Measurements from ENCODE around the gene DENND4C.
A peak's percentile ranks its signal among the peaks of the same experiment; 100 is the strongest.

DENND4C gene

GRCh38 chr9:19223724-19224123, 6.8 kb upstream of the DENND4C start:
- FAIRE-seq (no peak), DNase-seq (ENCODE audit: insufficient read length, low spot score) (no peak)
- TF ChIP-seq POLR2A (IDR thresholded peaks at IDR 0.05; ENCODE audit: low read depth, low read length), result no peak
- no peak for TF ChIP-seq PAX5 (IDR thresholded peaks at IDR 0.05; ENCODE audit: insufficient read depth, low read length, severe bottlenecking)
- TF ChIP-seq POLR2AphosphoS5 (IDR thresholded peaks at IDR 0.05; ENCODE audit: low read depth, low read length), result no peak
- TF ChIP-seq TAF1 (IDR thresholded peaks at IDR 0.05; ENCODE audit: low read depth, low read length), result no peak
- TF ChIP-seq POU2F2 (IDR thresholded peaks at IDR 0.05; ENCODE audit: low read depth, low read length), result no peak
- no peak for TF ChIP-seq SPI1 (IDR thresholded peaks at IDR 0.05; ENCODE audit: low read depth, low read length)

DNA sequence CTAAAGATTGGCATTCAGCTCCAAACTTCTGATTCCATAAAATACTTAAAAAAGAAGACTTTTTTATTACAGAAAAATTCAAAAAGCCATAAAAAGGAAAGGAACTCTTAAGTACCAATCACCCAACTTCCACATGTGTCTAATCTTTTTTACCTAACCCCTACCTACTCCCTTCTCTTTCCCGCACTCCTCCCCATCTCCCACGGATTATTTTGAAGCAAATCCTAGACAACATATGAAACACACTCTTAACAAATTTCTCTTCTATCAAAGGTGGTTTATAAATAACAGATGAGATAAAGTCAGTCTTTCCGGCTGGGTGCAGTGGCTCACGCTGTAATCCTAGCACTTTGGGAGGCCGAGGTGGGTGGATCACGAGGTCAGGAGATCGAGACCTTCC, 5.9 kb upstream of the DENND4C start:
- TF ChIP-seq POU2F2 (IDR thresholded peaks at IDR 0.05; ENCODE audit: low read depth, low read length), result no peak
- TF ChIP-seq POLR2A (IDR thresholded peaks at IDR 0.05; ENCODE audit: low read depth, low read length), result no peak
- TF ChIP-seq TAF1 (IDR thresholded peaks at IDR 0.05; ENCODE audit: low read depth, low read length), result no peak
- TF ChIP-seq SPI1 (IDR thresholded peaks at IDR 0.05; ENCODE audit: low read depth, low read length), result no peak
- TF ChIP-seq PAX5 (IDR thresholded peaks at IDR 0.05; ENCODE audit: insufficient read depth, low read length, severe bottlenecking), result no peak
- TF ChIP-seq POLR2AphosphoS5 (IDR thresholded peaks at IDR 0.05; ENCODE audit: low read depth, low read length), result no peak
- DNase-seq (ENCODE audit: insufficient read length, low spot score) (no peak), FAIRE-seq (no peak)

DNA sequence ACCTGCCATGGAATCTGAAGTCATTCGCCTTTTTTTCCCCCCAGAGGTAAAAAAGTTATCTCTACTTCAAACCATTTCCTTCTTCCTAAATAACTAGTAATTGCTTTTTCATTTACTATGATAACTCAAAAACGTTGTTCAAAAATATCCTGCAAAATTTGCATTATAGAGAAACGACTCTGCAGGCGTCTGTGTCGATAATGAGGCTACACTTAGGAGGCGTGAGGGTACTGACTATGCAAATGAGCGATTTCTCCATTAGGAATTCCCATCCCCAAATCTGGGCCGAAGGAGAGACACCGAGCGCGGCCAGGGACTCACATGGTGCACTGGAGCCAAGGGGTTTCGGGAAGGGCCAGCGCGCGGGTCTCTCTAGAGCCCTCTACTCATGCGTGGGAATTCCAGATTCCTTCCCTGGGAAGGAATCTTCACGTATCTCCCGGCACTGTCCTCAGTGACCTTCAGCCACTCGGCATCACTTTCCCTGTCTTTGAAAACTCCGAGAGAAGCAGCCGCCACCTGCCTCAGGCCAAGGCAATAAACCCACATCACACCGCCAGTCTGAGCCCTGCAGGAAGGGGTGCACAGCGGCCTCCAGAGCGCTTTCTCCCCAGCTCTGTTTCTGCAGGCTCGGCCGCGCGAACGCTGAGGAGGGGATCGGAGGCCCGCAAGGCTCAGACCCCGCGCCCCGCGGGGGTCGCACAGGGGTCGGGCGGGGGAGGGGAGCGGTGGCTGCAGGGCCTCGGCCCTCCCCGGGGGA, 718 bp upstream of the DENND4C start:
- peak; percentile 61 for DNase-seq (ENCODE audit: insufficient read length, low spot score)
- no peak for FAIRE-seq
- TF ChIP-seq POU2F2 (IDR thresholded peaks at IDR 0.05; ENCODE audit: low read depth, low read length) (peak; percentile 21; the same call in 1 of the 2 replicates), POLR2AphosphoS5 (IDR thresholded peaks at IDR 0.05; ENCODE audit: low read depth, low read length) (no peak), SPI1 (IDR thresholded peaks at IDR 0.05; ENCODE audit: low read depth, low read length) (no peak), TAF1 (IDR thresholded peaks at IDR 0.05; ENCODE audit: low read depth, low read length) (no peak), POLR2A (IDR thresholded peaks at IDR 0.05; ENCODE audit: low read depth, low read length) (no peak)

- peak; percentile 20 for DNase-seq (ENCODE audit: insufficient read length, low spot score)
- peak; percentile 51 for FAIRE-seq
Observed at GRCh38 chr9:19231126-19231903, 822 bp downstream of the DENND4C start.

DNA sequence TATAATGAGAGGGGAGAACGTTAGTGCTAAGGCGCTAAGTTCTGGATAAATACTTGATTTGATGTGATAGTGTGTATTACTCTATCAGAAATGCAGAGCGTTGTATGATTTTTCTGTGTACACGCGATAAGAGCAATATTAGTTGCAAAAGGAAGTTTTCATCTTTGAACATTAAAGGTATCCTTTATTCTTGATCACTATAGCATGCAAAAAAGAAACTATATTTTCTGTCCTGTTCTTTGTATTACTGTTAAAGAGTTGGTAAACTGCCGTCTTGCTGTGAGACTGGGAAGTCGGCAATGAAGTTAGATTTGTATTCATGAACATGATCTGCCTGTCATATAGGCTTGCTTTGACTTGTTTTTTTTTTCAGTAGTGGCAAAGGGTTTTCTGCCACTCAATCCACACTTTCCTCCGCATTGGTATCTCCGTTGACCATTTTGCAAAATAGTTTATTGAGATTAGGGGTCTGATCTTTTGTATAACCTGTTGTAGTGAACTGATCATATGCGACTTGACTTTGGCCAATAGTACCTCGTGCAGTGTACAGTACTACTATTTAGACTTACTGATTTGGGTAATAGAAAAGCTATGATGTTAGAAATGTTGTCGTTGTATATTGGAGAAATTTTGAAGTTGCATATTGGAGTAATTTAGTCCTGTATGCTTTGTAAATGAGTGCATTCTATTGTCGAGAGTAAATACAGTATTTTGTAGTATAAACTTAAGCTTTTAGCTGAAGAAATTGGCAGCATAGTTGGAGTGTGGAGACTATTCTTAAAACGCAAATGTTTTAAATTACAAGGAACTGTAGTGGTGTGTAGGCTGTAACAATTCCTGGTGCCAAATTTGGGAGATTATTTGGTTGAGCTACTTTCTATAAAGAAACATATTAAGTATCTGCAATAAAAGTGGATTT, 1.7 kb downstream of the DENND4C start:
- no peak for DNase-seq (ENCODE audit: insufficient read length, low spot score)
- FAIRE-seq, result peak; percentile 35
- TF ChIP-seq TAF1 (IDR thresholded peaks at IDR 0.05; ENCODE audit: low read depth, low read length) (no peak), POU2F2 (IDR thresholded peaks at IDR 0.05; ENCODE audit: low read depth, low read length) (no peak), SPI1 (IDR thresholded peaks at IDR 0.05; ENCODE audit: low read depth, low read length) (no peak), PAX5 (IDR thresholded peaks at IDR 0.05; ENCODE audit: insufficient read depth, low read length, severe bottlenecking) (no peak), POLR2AphosphoS5 (IDR thresholded peaks at IDR 0.05; ENCODE audit: low read depth, low read length) (no peak), POLR2A (IDR thresholded peaks at IDR 0.05; ENCODE audit: low read depth, low read length) (no peak)

More at GRCh38 chr9:19231126-19231903, 822 bp downstream of the DENND4C start:
- TF ChIP-seq PAX5 (IDR thresholded peaks at IDR 0.05; ENCODE audit: insufficient read depth, low read length, severe bottlenecking) (no peak), POLR2AphosphoS5 (IDR thresholded peaks at IDR 0.05; ENCODE audit: low read depth, low read length) (no peak), TAF1 (IDR thresholded peaks at IDR 0.05; ENCODE audit: low read depth, low read length) (no peak), POU2F2 (IDR thresholded peaks at IDR 0.05; ENCODE audit: low read depth, low read length) (no peak), SPI1 (IDR thresholded peaks at IDR 0.05; ENCODE audit: low read depth, low read length) (no peak), POLR2A (IDR thresholded peaks at IDR 0.05; ENCODE audit: low read depth, low read length) (no peak)

GRCh38 chr9:19232823-19233194, 2.3 kb downstream of the DENND4C start:
- no peak for DNase-seq (ENCODE audit: insufficient read length, low spot score)
- TF ChIP-seq POU2F2 (IDR thresholded peaks at IDR 0.05; ENCODE audit: low read depth, low read length), result no peak
- no peak for TF ChIP-seq PAX5 (IDR thresholded peaks at IDR 0.05; ENCODE audit: insufficient read depth, low read length, severe bottlenecking)
- no peak for TF ChIP-seq POLR2AphosphoS5 (IDR thresholded peaks at IDR 0.05; ENCODE audit: low read depth, low read length)
- no peak for TF ChIP-seq TAF1 (IDR thresholded peaks at IDR 0.05; ENCODE audit: low read depth, low read length)
- no peak for TF ChIP-seq SPI1 (IDR thresholded peaks at IDR 0.05; ENCODE audit: low read depth, low read length)
- no peak for TF ChIP-seq POLR2A (IDR thresholded peaks at IDR 0.05; ENCODE audit: low read depth, low read length)
- FAIRE-seq, result no peak

- TF ChIP-seq POLR2A (IDR thresholded peaks at IDR 0.05; ENCODE audit: low read depth, low read length), result no peak
- TF ChIP-seq SPI1 (IDR thresholded peaks at IDR 0.05; ENCODE audit: low read depth, low read length), result no peak
- no peak for TF ChIP-seq POLR2AphosphoS5 (IDR thresholded peaks at IDR 0.05; ENCODE audit: low read depth, low read length)
- no peak for TF ChIP-seq PAX5 (IDR thresholded peaks at IDR 0.05; ENCODE audit: insufficient read depth, low read length, severe bottlenecking)
- TF ChIP-seq POU2F2 (IDR thresholded peaks at IDR 0.05; ENCODE audit: low read depth, low read length), result no peak
- no peak for TF ChIP-seq TAF1 (IDR thresholded peaks at IDR 0.05; ENCODE audit: low read depth, low read length)
- no peak for FAIRE-seq
- DNase-seq (ENCODE audit: insufficient read length, low spot score), result no peak
Observed at GRCh38 chr9:19233344-19233743, 2.9 kb downstream of the DENND4C start.

- no peak for FAIRE-seq
- TF ChIP-seq SPI1 (IDR thresholded peaks at IDR 0.05; ENCODE audit: low read depth, low read length), result no peak
- no peak for TF ChIP-seq TAF1 (IDR thresholded peaks at IDR 0.05; ENCODE audit: low read depth, low read length)
- TF ChIP-seq POU2F2 (IDR thresholded peaks at IDR 0.05; ENCODE audit: low read depth, low read length), result no peak
- TF ChIP-seq POLR2A (IDR thresholded peaks at IDR 0.05; ENCODE audit: low read depth, low read length), result no peak
- no peak for TF ChIP-seq PAX5 (IDR thresholded peaks at IDR 0.05; ENCODE audit: insufficient read depth, low read length, severe bottlenecking)
- TF ChIP-seq POLR2AphosphoS5 (IDR thresholded peaks at IDR 0.05; ENCODE audit: low read depth, low read length), result no peak
- no peak for DNase-seq (ENCODE audit: insufficient read length, low spot score)
Observed at GRCh38 chr9:19239955-19240354, 9.5 kb downstream of the DENND4C start.
